ENCODE measurements around the gene ENKUR.

ENKUR gene

GRCh38 chr10:25029519-25029918, 13.6 kb upstream of the ENKUR start:
- DNase-seq (ENCODE audit: low spot score): no peak
- in situ Hi-C loops (cut with MboI; ENCODE audit: low sequenced_read_pairs, unreplicated experiment): no loop called here
- TF ChIP-seq CTCF (IDR thresholded peaks at IDR 0.05; ENCODE audit: borderline replicate concordance, control extremely low read depth, extremely low read depth, insufficient read depth, missing control alignments): no peak

- in situ Hi-C loops (cut with MboI; ENCODE audit: low sequenced_read_pairs, unreplicated experiment): no loop called here
- no peak for DNase-seq (ENCODE audit: low spot score)
- TF ChIP-seq CTCF (IDR thresholded peaks at IDR 0.05; ENCODE audit: borderline replicate concordance, control extremely low read depth, extremely low read depth, insufficient read depth, missing control alignments): no peak
Observed at GRCh38 chr10:25028711-25029110, 12.8 kb upstream of the ENKUR start.

GRCh38 chr10:25026463-25026862, 10.5 kb upstream of the ENKUR start:
- TF ChIP-seq CTCF (IDR thresholded peaks at IDR 0.05; ENCODE audit: borderline replicate concordance, control extremely low read depth, extremely low read depth, insufficient read depth, missing control alignments): no peak
- in situ Hi-C loops (cut with MboI; ENCODE audit: low sequenced_read_pairs, unreplicated experiment): no loop called here
- no peak for DNase-seq (ENCODE audit: low spot score)

GRCh38 chr10:25024528-25024927, 8.6 kb upstream of the ENKUR start:
- no peak for DNase-seq (ENCODE audit: low spot score)
- in situ Hi-C loops (cut with MboI; ENCODE audit: low sequenced_read_pairs, unreplicated experiment): no loop called here
- no peak for TF ChIP-seq CTCF (IDR thresholded peaks at IDR 0.05; ENCODE audit: borderline replicate concordance, control extremely low read depth, extremely low read depth, insufficient read depth, missing control alignments)

GRCh38 chr10:25023278-25023677, 7.3 kb upstream of the ENKUR start:
- DNase-seq (ENCODE audit: low spot score): no peak
- in situ Hi-C loops (cut with MboI; ENCODE audit: low sequenced_read_pairs, unreplicated experiment): no loop called here
- no peak for TF ChIP-seq CTCF (IDR thresholded peaks at IDR 0.05; ENCODE audit: borderline replicate concordance, control extremely low read depth, extremely low read depth, insufficient read depth, missing control alignments)

- TF ChIP-seq CTCF (IDR thresholded peaks at IDR 0.05; ENCODE audit: borderline replicate concordance, control extremely low read depth, extremely low read depth, insufficient read depth, missing control alignments): no peak
- in situ Hi-C loops (cut with MboI; ENCODE audit: low sequenced_read_pairs, unreplicated experiment): no loop called here
- DNase-seq (ENCODE audit: low spot score): no peak
Observed at GRCh38 chr10:25018703-25019102, 2.7 kb upstream of the ENKUR start.

- no peak for DNase-seq (ENCODE audit: low spot score)
- in situ Hi-C loops (cut with MboI; ENCODE audit: low sequenced_read_pairs, unreplicated experiment): no loop called here
- TF ChIP-seq CTCF (IDR thresholded peaks at IDR 0.05; ENCODE audit: borderline replicate concordance, control extremely low read depth, extremely low read depth, insufficient read depth, missing control alignments): no peak
Observed at GRCh38 chr10:25017661-25018060, 1.7 kb upstream of the ENKUR start.
